ENCODE measurements around the gene IKZF1.

Gene IKZF1

DNA sequence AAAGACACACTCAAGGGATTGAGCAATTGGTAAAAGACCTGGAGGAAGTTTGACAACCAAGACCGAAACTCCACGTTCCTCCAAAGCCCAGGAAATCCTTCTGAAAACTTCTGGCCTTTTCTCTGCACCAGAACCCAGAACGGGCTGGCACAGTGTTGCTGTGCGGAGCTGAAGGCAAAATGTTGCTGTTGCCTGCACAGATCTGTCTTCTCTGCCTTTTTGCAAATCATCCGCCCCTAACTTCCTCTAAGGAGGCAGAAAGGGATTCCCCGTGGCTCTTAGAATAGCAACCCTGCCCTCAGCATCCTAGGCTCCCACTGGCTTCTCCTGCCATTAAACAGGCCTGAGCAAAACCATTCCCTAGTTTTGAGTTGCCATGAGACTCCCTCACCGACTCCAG lies 100.7 kb downstream of the IKZF1 start:
- H3K9ac ChIP-seq (ENCODE audit: low read length), result no peak overlapping the region
- H3K4me3 ChIP-seq (ENCODE audit: low read depth, low read length), result no peak overlapping the region
- no peak overlapping the region for H3K27ac ChIP-seq (ENCODE audit: low read depth, low read length)
- H3K4me1 ChIP-seq (ENCODE audit: control insufficient read depth, insufficient read depth, low read length), result no peaks in the 10 kb centered on the region
- H3K36me3 ChIP-seq (ENCODE audit: control insufficient read depth, insufficient read depth, low read length), result no peaks in the 10 kb centered on the region
- no peaks in the 10 kb centered on the region for H3K9me3 ChIP-seq (ENCODE audit: control insufficient read depth, insufficient read depth, low read depth, low read length)
- H3K27me3 ChIP-seq (ENCODE audit: control insufficient read depth, insufficient read depth, low read length), result peaks cover 2% of the 10 kb centered on the region

DNA sequence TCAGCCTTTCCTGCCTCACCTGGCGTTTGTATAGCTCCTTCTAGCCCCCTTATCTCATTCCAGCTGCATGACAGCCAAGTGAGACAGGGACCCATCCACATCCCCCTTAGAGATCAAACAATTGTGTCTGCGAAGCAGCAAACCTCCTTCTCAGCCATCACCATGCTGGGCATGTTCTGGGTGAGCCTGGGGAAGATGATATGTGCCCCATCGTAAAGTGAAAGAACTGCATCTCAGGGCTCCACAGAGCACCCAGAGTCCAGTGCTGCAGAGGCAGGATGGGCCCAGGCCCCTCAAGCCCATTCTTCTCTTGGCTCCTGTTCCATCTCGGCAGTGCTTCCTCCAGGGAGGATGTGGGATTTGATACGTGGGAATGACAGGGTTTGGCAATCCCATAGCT lies 102.4 kb downstream of the IKZF1 start:
- no peaks in the 10 kb centered on the region for H3K4me1 ChIP-seq (ENCODE audit: control insufficient read depth, insufficient read depth, low read length)

DNA sequence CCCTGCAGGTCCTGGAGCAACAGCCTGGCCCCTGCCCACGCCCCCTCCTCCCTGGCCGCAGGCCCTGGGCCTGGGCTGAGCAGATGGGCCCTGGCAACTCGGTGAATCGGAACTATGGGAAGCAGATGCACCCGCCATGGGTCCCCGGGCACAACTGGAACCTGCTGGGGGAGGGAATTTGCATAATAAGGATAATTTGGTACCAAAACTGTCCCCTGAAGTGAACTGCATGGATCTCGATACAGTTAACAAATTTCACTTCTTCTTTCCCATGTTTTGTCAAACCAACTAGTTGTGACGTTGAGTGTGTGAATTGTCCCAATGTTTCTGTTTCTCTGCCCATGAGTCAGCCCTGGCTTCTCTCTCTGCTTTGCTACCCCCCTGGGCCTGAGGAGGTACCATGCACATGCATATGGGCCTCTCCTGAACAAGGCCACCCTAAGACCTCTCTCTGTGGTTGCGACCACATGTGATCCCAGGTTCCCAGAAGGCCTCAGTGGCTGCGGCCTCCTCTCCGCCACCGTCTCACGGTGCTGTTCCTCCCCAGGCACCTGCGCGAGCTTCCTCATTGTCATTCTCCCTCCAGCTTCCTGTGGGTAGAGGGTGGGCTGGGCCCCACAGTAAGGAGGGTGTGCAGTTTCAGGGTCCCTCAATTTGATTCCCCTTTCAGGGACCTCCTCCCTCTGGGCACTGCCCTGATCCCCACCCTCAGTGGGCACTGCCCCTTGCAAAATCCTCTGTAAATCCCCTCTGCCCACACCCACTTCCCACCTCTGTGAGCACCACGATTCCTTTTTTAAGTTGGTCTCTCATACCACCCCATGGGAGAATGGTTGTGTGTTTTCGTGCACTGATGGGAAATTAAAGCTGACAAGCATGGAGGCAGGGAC lies 105.6 kb downstream of the IKZF1 start:
- no peaks in the 10 kb centered on the region; the same call in 1 of the 2 replicates for H3K27me3 ChIP-seq (ENCODE audit: control insufficient read depth, insufficient read depth, low read length)
- H3K36me3 ChIP-seq (ENCODE audit: control insufficient read depth, insufficient read depth, low read length), result no peaks in the 10 kb centered on the region
- H3K4me1 ChIP-seq (ENCODE audit: control insufficient read depth, insufficient read depth, low read length), result peaks cover 2% of the 10 kb centered on the region; the same call in 1 of the 2 replicates
- no peaks in the 10 kb centered on the region for H3K9me3 ChIP-seq (ENCODE audit: control insufficient read depth, insufficient read depth, low read depth, low read length)
- no peak overlapping the region for H3K27ac ChIP-seq (ENCODE audit: low read depth, low read length)
- no peak overlapping the region for H3K9ac ChIP-seq (ENCODE audit: low read length)
- no peak overlapping the region for H3K4me3 ChIP-seq (ENCODE audit: low read depth, low read length)

More for the DNA sequence above, 102.4 kb downstream of the IKZF1 start:
- Histone ChIP-seq H3K36me3 (ENCODE audit: control insufficient read depth, insufficient read depth, low read length) (no peaks in the 10 kb centered on the region), H3K9ac (ENCODE audit: low read length) (no peak overlapping the region), H3K9me3 (ENCODE audit: control insufficient read depth, insufficient read depth, low read depth, low read length) (no peaks in the 10 kb centered on the region), H3K27ac (ENCODE audit: low read depth, low read length) (no peak overlapping the region), H3K27me3 (ENCODE audit: control insufficient read depth, insufficient read depth, low read length) (no peaks in the 10 kb centered on the region; the same call in none of the 2 replicates), H3K4me3 (ENCODE audit: low read depth, low read length) (no peak overlapping the region)

DNA sequence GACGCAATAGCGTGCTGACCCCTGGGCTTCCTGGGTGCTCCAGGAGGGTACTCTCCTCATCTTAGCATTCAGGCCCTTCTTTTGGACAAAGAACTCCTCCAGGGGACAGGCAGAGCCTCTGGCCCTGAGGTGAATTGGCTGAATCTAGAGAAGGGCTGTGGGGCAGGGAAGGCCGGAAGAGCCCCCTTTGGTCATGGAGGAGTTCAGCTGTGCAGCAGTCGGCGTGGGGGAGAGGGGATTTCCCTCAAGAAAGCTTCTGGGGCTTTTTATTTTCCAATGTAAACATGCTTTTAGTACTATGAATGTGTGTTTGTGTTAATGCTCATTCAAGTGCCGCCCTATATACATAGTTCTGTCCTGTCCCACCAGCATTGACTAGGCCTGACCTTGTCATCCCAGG lies 106.8 kb downstream of the IKZF1 start:
- Histone ChIP-seq H3K4me3 (ENCODE audit: low read depth, low read length) (no peak overlapping the region), H3K9me3 (ENCODE audit: control insufficient read depth, insufficient read depth, low read depth, low read length) (no peaks in the 10 kb centered on the region), H3K9ac (ENCODE audit: low read length) (no peak overlapping the region), H3K27ac (ENCODE audit: low read depth, low read length) (no peak overlapping the region), H3K36me3 (ENCODE audit: control insufficient read depth, insufficient read depth, low read length) (no peaks in the 10 kb centered on the region), H3K4me1 (ENCODE audit: control insufficient read depth, insufficient read depth, low read length) (peaks cover 2% of the 10 kb centered on the region; the same call in 1 of the 2 replicates), H3K27me3 (ENCODE audit: control insufficient read depth, insufficient read depth, low read length) (no peaks in the 10 kb centered on the region; the same call in 1 of the 2 replicates)

DNA sequence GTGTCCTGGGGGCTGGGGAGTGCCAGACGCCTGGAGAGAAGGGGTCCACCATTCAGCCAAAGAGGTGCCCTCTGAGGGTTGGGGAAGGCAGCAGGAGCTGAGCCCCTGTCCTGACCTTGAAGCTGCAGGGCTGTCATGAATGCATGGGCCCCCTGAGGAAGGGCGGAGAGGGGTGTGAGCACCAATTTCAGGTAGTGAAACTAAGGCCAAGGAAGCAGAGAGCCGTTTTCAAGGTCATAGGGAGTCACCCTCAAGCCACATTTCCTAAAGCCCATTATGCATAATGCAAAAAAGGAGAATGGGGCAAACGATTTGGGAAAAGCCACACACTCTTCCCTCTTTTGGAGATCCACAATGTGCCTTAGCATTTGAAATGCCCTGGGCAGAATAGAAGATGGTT lies 108.5 kb downstream of the IKZF1 start:
- H3K9me3 ChIP-seq (ENCODE audit: control insufficient read depth, insufficient read depth, low read depth, low read length), result no peaks in the 10 kb centered on the region
- no peaks in the 10 kb centered on the region for H3K36me3 ChIP-seq (ENCODE audit: control insufficient read depth, insufficient read depth, low read length)
- H3K9ac ChIP-seq (ENCODE audit: low read length), result no peak overlapping the region
- H3K4me1 ChIP-seq (ENCODE audit: control insufficient read depth, insufficient read depth, low read length), result peaks cover 2% of the 10 kb centered on the region; the same call in 1 of the 2 replicates
- no peaks in the 10 kb centered on the region; the same call in 1 of the 2 replicates for H3K27me3 ChIP-seq (ENCODE audit: control insufficient read depth, insufficient read depth, low read length)
- H3K4me3 ChIP-seq (ENCODE audit: low read depth, low read length), result no peak overlapping the region
- no peak overlapping the region for H3K27ac ChIP-seq (ENCODE audit: low read depth, low read length)

DNA sequence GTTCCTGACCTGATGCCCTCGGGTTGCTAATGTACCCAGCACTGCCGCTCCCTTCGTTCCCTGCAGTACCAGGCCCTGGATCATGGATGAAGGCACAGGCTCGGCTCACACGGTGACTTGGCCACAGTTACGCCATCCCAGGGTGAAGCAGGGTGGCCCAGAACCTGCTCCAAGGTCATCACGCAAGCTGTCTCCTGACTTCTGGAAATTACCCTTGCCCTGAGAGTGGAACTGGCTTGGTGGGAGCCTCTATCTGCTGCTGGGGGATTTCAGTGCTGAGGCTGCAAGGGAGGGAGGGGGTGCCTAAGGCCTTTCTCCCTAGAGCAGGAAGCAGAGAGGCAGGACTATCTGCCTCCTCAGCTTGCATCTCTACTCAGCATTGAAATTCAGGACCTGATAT lies 109.0 kb downstream of the IKZF1 start:
- no peaks in the 10 kb centered on the region; the same call in 1 of the 2 replicates for H3K27me3 ChIP-seq (ENCODE audit: control insufficient read depth, insufficient read depth, low read length)
- H3K9ac ChIP-seq (ENCODE audit: low read length), result no peak overlapping the region
- H3K9me3 ChIP-seq (ENCODE audit: control insufficient read depth, insufficient read depth, low read depth, low read length), result no peaks in the 10 kb centered on the region
- no peak overlapping the region for H3K4me3 ChIP-seq (ENCODE audit: low read depth, low read length)
- peaks cover 6% of the 10 kb centered on the region; the same call in 1 of the 2 replicates for H3K4me1 ChIP-seq (ENCODE audit: control insufficient read depth, insufficient read depth, low read length)
- no peaks in the 10 kb centered on the region for H3K36me3 ChIP-seq (ENCODE audit: control insufficient read depth, insufficient read depth, low read length)
- no peak overlapping the region for H3K27ac ChIP-seq (ENCODE audit: low read depth, low read length)

DNA sequence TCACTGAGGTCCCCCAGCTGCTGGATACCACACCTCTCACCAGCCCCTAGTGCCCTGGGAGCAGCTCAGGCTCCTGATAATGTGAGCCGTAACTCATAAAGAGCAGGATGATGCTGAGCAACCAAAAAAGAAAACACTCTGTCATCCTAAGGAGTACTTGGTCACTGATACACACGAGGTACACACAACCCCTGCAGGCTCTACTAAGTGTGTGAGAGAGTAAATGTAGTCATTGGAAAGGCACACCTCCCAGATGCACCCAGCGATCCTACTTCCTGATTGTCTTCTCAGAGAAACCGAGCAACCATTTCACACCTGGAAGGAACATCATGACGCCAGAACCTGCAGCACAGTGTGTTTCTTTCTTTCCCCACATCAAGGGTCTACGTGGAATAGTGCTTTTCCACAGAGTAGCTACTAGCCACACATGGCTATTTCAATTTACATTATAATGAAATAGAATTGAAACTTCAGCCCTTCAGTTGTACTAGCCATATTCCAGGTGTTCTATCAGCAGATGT lies 111.4 kb downstream of the IKZF1 start:
- no peak overlapping the region for H3K9ac ChIP-seq (ENCODE audit: low read length)
- H3K27ac ChIP-seq (ENCODE audit: low read depth, low read length), result no peak overlapping the region
- H3K4me1 ChIP-seq (ENCODE audit: control insufficient read depth, insufficient read depth, low read length), result peaks cover 16% of the 10 kb centered on the region

DNA sequence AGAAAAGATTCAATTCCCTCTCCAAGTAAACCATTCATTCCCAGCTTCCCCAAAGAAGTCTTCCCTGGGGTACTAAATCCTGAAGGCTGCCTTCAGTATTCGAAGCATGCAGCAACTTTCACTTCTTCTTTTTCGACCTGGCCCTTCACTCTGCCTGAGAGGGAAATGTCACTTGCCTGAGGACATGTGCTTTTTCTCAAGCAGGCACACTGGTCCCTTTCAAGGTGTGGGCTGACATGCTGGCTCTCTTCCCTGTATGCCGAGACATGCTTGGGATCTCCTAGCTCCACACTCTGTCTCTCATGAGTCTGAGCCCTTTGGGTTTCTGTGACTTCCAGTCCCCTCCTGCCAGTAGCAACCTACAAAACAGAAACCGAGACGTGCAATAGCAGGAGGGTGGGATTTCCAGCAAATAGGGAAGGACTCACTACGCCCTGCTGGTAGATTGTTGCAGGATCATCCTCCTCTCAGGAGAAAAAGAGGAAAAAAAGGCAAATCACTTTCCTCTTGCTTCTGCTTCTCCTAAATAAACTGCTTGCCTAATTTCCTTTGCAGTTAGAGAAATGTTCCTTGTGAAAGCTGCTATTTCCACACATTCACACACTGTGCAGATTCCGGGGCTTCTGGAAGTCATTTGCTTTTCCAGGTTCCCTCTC lies 112.1 kb downstream of the IKZF1 start:
- H3K27me3 ChIP-seq (ENCODE audit: control insufficient read depth, insufficient read depth, low read length), result no peaks in the 10 kb centered on the region
- H3K9ac ChIP-seq (ENCODE audit: low read length), result no peak overlapping the region
- H3K4me1 ChIP-seq (ENCODE audit: control insufficient read depth, insufficient read depth, low read length), result peaks cover 22% of the 10 kb centered on the region
- no peak overlapping the region for H3K27ac ChIP-seq (ENCODE audit: low read depth, low read length)
- no peaks in the 10 kb centered on the region for H3K9me3 ChIP-seq (ENCODE audit: control insufficient read depth, insufficient read depth, low read depth, low read length)
- H3K36me3 ChIP-seq (ENCODE audit: control insufficient read depth, insufficient read depth, low read length), result no peaks in the 10 kb centered on the region
- no peak overlapping the region for H3K4me3 ChIP-seq (ENCODE audit: low read depth, low read length)

More for the DNA sequence above, 111.4 kb downstream of the IKZF1 start:
- H3K4me3 ChIP-seq (ENCODE audit: low read depth, low read length), result no peak overlapping the region
- no peaks in the 10 kb centered on the region for H3K36me3 ChIP-seq (ENCODE audit: control insufficient read depth, insufficient read depth, low read length)
- no peaks in the 10 kb centered on the region for H3K9me3 ChIP-seq (ENCODE audit: control insufficient read depth, insufficient read depth, low read depth, low read length)
- H3K27me3 ChIP-seq (ENCODE audit: control insufficient read depth, insufficient read depth, low read length), result no peaks in the 10 kb centered on the region

DNA sequence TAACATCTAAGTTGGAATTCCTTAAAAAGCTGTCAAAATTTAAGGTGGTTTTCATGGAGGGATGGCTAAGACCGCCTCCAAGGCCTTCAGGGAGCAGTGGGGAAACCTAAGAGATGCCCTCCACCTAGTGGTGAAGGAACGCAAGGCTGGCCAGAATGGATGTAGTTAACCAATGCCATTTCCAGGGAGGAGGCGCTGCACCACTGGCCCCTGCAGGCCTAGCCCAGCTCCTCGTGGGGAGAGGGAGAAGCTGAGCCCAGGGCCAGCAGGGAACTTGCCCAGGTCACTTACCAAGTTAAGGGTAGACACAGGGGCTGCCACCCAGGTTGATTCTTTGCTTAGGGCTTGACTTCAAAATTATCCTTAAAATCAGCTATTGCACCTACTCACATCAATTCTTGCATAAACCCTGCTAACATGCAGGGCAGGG lies 113.6 kb downstream of the IKZF1 start:
- H3K9ac ChIP-seq (ENCODE audit: low read length), result no peak overlapping the region
- no peaks in the 10 kb centered on the region for H3K36me3 ChIP-seq (ENCODE audit: control insufficient read depth, insufficient read depth, low read length)
- no peaks in the 10 kb centered on the region for H3K9me3 ChIP-seq (ENCODE audit: control insufficient read depth, insufficient read depth, low read depth, low read length)
- H3K4me3 ChIP-seq (ENCODE audit: low read depth, low read length), result no peak overlapping the region
- H3K27ac ChIP-seq (ENCODE audit: low read depth, low read length), result no peak overlapping the region
- no peaks in the 10 kb centered on the region for H3K27me3 ChIP-seq (ENCODE audit: control insufficient read depth, insufficient read depth, low read length)
- peaks cover 22% of the 10 kb centered on the region for H3K4me1 ChIP-seq (ENCODE audit: control insufficient read depth, insufficient read depth, low read length)

DNA sequence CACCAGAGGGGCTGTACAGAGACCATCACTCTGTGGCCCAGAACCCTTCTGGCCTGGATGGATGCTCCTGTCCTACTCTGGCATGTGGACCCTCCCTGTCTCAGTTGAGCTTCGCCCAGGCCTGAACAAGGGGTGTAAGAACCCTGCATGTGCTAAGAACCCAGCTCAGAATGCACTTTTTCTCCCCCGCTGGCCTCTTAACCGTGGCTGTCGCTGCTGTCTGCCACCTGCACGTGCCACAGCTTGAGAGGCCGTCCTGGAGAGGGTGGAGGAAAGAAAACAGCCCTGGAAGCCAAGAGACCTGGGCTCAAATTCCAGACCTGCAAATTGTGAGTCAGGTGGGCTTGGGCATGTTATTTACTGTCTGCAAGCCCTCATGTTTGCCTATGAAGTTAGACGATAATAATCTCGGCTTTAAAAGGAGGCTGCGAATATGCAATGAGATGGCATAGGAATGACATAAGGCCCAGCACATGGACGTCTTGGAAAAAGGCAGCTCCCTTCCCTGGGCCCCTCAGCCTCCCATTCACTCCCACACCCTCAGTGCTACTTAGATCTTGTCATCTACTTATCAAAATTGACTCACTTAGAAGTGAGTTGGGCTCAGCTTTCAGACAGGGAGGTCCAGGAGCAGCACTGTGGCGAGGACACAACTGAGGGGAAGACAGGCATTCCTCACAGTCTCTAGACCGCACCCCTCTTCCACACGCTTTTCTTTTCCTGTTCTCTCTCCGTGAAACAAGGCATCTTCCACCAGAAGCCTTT lies 114.2 kb downstream of the IKZF1 start:
- no peaks in the 10 kb centered on the region for H3K36me3 ChIP-seq (ENCODE audit: control insufficient read depth, insufficient read depth, low read length)
- H3K27me3 ChIP-seq (ENCODE audit: control insufficient read depth, insufficient read depth, low read length), result no peaks in the 10 kb centered on the region
- H3K4me3 ChIP-seq (ENCODE audit: low read depth, low read length), result no peak overlapping the region
- no peak overlapping the region for H3K27ac ChIP-seq (ENCODE audit: low read depth, low read length)
- H3K9ac ChIP-seq (ENCODE audit: low read length), result no peak overlapping the region
- H3K4me1 ChIP-seq (ENCODE audit: control insufficient read depth, insufficient read depth, low read length), result peaks cover 20% of the 10 kb centered on the region
- no peaks in the 10 kb centered on the region for H3K9me3 ChIP-seq (ENCODE audit: control insufficient read depth, insufficient read depth, low read depth, low read length)

All from HUES6 (cell line).